ENCODE results near the gene IFIT3. TPM values are rescaled to one million over a fixed set of nuclear protein-coding genes. Genes with fewer than 3 reads are reported as not detected.
A peak's percentile ranks its signal among the peaks of the same experiment; 100 is the strongest.

IFIT3 gene
- total and polyA plus RNA-seq, 10 donors, result 7.7 to 44.5 (median 24.6) TPM

GRCh38 chr10:89303161-89303560 lies 24.6 kb upstream of the IFIT3 start:
- intact Hi-C loops (cut with DNase I; ENCODE audit: low total_unique reads), result no loop called here
- TF ChIP-seq POLR2AphosphoS5 (IDR thresholded peaks at IDR 0.05) (no peak), POLR2A (IDR thresholded peaks at IDR 0.05) (no peak), CTCF (IDR thresholded peaks at IDR 0.05 in 8 of 11, conservative IDR thresholded peaks at IDR 0.05 in 3 of 11) (no peak)
- H3K36me3 ChIP-seq, result peaks cover 0 to 28% (median 21%) of the 10 kb centered on the region in 6 donors
- H3K27ac ChIP-seq, result peak overlapping the region in 6 of 8 donors; percentile 93 to 96 (median 94)
- DNase-seq, result no peak
- no peaks in the 10 kb centered on the region for H3K27me3 ChIP-seq (replicated peaks in 1 of 7)
- peaks cover 10 to 50% (median 32%) of the 10 kb centered on the region in 6 donors for H3K4me1 ChIP-seq
- WGBS, 5 donors, result 48 to 65% (median 53%) methylated on average over 2 of the region's 2 CpGs
- H3K4me3 ChIP-seq, result peak overlapping the region in 6 of 8 donors; percentile 47 to 83 (median 53)
- peaks cover 0 to 14% (median 7%) of the 10 kb centered on the region in 8 donors for H3K9me3 ChIP-seq

- no peak overlapping the region for H3K27ac ChIP-seq
- intact Hi-C loops (cut with DNase I; ENCODE audit: low total_unique reads), result no loop called here
- peaks cover 0 to 9% (median 4%) of the 10 kb centered on the region in 8 donors for H3K9me3 ChIP-seq
- H3K4me1 ChIP-seq, result peaks cover 10 to 50% (median 32%) of the 10 kb centered on the region in 6 donors
- TF ChIP-seq POLR2AphosphoS5 (IDR thresholded peaks at IDR 0.05), result no peak
- peak overlapping the region in 3 of 8 donors; percentile 47 to 83 (median 50) for H3K4me3 ChIP-seq
- H3K36me3 ChIP-seq, result peaks cover 0 to 37% (median 23%) of the 10 kb centered on the region in 6 donors
- WGBS, 5 donors, result 91 to 96% (median 93%) methylated on average over 4 of the region's 4 CpGs
- no peak for DNase-seq
- no peaks in the 10 kb centered on the region for H3K27me3 ChIP-seq (replicated peaks in 1 of 7)
Measured at GRCh38 chr10:89304026-89304425, 23.8 kb upstream of the IFIT3 start.

GRCh38 chr10:89304446-89304845 lies 23.4 kb upstream of the IFIT3 start:
- WGBS, 5 donors, result 93 to 98% (median 94%) methylated on average over 2 of the region's 2 CpGs
- Histone ChIP-seq H3K4me3 (peak overlapping the region in 1 of 8 donors; percentile 83), H3K4me1 (peaks cover 10 to 50% (median 32%) of the 10 kb centered on the region in 6 donors), H3K27me3 (replicated peaks in 1 of 7) (no peaks in the 10 kb centered on the region), H3K9me3 (peaks cover 0 to 4% (median under 1%) of the 10 kb centered on the region in 8 donors), H3K36me3 (peaks cover 0 to 41% (median 25%) of the 10 kb centered on the region in 6 donors), H3K27ac (no peak overlapping the region)
- TF ChIP-seq CTCF (IDR thresholded peaks at IDR 0.05 in 8 of 11, conservative IDR thresholded peaks at IDR 0.05 in 3 of 11), result no peak
- no peak for DNase-seq
- intact Hi-C loops (cut with DNase I; ENCODE audit: low total_unique reads), result no loop called here

DNA sequence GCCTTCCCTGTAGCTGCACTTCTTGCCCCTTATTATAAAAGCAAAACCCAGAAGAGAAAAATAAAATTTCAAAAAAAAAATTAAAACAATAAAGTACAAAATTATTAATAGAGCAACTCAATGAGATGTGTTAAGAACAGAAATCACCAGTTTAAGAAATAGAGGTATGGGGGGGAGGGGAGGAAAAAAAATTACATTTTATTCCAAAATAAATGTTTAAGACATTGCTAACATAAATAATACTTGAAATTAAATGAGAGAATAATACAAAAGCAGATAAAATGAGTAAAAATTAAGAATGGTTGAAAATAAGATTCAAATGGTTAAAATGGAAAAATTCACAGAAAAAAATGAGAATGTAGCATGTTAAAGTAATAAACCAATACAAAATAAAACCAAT lies 22.9 kb upstream of the IFIT3 start:
- Histone ChIP-seq H3K4me3 (no peak overlapping the region), H3K4me1 (peaks cover 10 to 50% (median 32%) of the 10 kb centered on the region in 6 donors), H3K36me3 (peaks cover 0 to 44% (median 25%) of the 10 kb centered on the region in 6 donors), H3K9me3 (no peaks in the 10 kb centered on the region), H3K27me3 (replicated peaks in 1 of 7) (no peaks in the 10 kb centered on the region), H3K27ac (no peak overlapping the region)
- TF ChIP-seq POLR2AphosphoS5 (IDR thresholded peaks at IDR 0.05), result no peak
- no peak for TF ChIP-seq CTCF (IDR thresholded peaks at IDR 0.05 in 8 of 11, conservative IDR thresholded peaks at IDR 0.05 in 3 of 11)
- TF ChIP-seq POLR2A (IDR thresholded peaks at IDR 0.05), result no peak
- DNase-seq, result no peak
- intact Hi-C loops (cut with DNase I; ENCODE audit: low total_unique reads), result no loop called here
